NK-92 treated with Interleukin-12 subunit alpha and Interleukin-12 subunit beta, amount 100 ng/mL, for 24 hours (cell line): ENCODE results near the gene IKZF4.
"Not testable (repeated sequence)": the region's sequence is repeated elsewhere in the genome, so short reads cannot be mapped to it uniquely, and the experiment has no call there.

Experiments used
- DNase-seq: peaks from one replicate; lab custom pipeline; 2025; lab: John Stamatoyannopoulos, UW

The IKZF4 gene

DNA sequence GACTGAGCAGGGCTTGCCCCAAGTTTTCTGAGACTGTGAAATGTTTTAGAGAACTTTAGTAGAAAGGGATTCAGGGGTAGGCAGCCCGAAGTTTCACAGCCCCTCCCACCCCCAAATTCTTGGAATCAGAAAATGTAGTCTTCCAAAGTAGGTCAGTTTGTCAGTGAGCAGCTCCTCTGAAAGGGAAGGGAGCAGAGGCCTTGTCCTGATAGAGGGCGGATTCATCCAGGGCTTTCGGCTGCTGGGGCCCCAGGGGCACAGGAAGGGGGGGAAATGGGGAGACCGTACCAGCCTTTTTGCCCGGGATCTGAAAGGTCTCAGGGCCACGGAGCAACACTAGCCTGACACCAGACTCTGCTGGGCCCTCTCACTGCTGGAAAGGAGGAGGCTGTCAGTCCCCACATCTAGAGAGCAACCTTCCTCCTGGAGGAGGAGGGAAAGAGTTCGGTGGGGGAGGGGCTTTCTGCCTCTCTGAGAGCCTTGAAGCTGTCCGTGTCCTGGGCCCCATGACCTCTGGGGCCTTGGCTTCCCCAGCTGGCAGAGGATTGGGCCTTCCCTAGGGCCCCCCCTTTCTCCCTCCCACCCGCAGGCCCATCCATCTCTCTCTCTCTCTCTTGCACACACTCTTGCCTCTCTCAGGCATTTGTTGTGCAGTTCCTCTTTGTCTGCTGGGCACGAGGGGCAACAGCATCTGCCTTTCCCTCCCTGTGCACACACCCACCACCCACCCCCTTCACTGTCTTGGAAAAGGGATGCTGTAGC, at the start of gene IKZF4:
TSS of gene IKZF4 (plus strand) at position 621 of the 762 bp plus-strand sequence. CDS start 451 bp downstream, outside the sequence.
- no peak for DNase-seq

DNA sequence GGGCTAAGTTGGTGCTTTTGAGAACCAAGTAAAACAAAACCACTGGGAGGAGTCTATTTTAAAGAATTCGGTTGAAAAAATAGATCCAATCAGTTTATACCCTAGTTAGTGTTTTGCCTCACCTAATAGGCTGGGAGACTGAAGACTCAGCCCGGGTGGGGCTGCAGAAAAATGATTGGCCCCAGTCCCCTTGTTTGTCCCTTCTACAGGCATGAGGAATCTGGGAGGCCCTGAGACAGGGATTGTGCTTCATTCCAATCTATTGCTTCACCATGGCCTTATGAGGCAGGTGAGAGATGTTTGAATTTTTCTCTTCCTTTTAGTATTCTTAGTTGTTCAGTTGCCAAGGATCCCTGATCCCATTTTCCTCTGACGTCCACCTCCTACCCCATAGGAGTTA, 48.8 kb upstream of the IKZF4 start:
- DNase-seq: no peak

DNA sequence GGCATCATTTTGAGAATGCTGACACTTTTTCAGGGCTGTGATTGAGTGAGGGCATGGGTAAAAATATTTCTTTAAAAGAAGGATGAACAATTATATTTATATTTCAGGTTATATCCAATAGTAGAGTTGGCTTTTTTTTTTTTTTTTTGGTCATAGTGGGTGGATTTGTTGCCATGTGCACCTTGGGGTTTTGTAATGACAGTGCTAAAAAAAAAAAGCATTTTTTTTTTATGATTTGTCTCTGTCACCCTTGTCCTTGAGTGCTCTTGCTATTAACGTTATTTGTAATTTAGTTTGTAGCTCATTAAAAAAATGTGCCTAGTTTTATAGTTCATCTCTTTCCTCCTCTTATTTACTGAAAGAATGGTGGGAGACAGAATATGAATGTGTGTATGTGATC, 48.4 kb upstream of the IKZF4 start:
- no peak for DNase-seq

DNA sequence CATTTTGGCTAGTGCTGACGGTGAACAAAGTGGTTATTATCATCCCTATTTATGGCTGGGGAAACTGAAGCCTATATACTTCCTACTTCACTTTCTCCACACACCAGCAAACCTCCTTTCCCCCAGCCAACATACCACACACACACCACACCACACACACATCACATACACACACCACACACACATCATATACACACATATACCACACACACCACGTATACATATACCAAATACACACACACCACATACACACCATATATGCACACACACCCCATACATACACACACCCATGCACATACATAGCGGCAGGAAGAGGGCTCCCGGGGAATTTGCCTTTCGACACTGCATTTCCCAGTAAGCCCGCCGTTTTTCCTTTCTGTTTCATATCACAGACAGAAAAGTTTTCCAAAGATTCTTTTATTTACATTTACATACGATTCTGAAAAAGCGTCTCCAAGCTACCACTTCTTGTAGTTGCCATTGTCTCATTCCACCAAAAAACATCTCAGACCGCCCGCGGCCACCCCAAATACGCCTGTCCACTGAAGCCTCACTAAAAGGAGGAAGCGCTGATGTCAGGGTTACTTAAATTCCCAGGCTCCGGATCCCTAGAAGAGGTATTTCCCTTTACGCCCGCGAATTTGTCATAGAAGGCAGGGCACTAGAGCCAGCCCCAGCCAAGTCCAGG, 47.8 kb upstream of the IKZF4 start:
- DNase-seq: no peak

DNA sequence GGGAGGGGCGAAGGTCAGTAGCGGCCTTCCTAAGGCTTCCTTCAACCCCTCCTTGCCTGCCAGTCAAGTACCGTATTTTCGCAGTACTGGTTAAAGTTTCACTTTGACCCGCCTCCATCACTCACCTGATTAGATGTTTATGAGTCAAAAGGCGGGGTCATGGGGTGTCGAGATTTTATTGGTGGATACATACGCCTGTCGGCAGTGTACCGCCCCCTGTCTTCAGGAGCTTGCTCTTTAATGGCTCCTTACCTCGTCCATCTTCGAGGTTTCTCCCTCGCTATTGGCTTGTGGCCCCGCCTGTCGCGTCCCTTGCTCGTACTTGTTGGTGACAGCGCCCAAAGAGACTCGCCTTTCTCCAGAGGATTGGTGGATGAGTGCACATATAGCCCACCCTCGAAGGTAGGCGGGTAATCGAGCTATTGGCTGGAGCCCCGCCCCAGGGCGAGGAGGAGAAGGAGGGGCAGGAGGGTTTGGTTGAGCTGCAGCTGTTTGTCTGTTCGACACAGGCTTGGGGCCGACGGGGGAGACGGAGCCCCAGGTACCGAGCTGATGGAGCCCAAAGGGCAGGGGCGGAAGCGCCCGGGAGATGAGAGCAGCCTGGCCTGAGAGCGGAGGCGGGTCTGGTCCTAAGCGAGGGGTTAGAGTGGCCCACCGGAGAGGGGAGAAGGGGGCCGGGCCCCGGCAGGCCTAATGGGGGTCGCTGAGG, 47.1 kb upstream of the IKZF4 start, which contains the start of gene RAB5B:
TSS of gene RAB5B (plus strand) at position 480 of the 709 bp plus-strand sequence. CDS start 12,883 bp downstream, outside the sequence.
- DNase-seq: peak; percentile 97

DNA sequence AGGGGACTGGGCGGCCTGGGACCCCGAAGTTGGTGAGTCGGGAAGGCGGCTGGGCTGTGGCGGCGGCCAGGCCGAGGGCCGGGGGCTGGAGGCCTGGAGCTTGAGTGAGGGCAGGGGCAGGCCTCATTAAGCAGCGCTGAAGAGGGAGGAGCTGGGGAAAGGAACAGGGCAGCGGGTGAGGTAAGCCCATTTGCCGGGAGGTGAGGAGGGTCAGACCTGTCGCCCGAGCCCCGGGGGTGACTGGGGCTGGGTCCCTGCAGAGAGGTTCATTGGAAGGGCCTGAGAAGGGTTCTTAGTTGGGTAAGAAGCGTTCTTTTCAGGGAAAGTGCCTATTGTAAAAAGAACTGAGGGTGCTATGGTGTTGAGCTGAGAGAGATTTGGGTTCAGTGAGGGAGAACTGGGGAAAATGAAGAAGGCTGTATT, 46.5 kb upstream of the IKZF4 start:
- DNase-seq: no peak

DNA sequence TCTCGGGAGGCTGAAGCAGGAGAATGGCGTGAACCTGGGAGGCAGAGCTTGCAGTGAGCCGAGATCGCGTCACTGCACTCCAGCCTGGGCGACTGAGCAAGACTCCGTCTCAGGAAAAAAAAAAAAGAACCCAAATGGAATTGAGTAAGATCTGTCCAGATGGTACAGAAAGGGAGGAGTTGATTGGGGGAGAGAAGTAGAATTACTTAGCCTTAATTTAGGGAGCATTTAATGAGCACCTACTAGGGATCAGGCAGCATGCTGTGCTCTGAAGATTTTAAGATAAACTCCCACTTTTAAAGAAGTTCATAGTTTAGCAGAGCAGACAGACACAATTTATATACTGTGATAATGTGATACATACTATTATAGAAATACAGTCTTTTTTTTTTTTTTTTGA, 42.5 kb upstream of the IKZF4 start:
- no peak for DNase-seq

DNA sequence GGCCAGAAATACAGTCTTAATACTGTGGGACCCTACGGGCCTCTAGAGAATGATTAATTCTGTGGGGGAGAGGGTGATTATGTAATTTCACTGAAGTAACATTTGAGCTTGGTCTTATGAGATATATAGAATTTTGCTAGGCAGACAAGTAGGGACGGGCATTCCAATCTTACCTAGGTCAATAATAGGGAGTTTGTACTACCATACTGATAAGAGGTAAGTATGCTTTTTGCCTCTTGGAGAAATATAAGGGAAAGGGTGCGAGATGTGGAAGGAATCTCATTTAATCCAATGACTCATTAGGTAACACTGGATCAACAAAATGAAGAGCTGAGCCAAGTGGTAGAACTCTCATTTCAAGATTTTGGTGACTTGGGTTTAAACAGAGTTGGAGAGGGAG, 41.8 kb upstream of the IKZF4 start:
- DNase-seq: no peak

DNA sequence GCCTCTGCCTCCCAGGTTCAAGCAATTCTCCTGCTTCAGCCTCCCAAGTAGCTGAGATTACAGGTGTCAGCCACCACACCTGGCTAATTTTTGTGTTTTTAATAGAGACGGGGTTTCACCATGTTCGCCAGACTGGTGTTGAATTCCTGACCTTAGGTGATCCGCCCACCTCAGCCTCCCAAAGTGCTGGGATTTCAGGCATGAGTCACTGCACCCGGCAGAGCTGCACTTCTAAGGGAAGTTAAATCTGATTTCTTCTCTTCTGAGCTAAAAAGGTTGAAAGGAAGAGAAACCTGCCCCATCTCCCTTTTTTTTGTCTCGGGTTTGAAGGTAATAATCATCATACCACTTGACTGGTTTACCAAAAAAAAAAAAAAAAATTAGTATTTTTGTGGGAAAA, 39.0 kb upstream of the IKZF4 start:
- DNase-seq: not testable (repeated sequence)

DNA sequence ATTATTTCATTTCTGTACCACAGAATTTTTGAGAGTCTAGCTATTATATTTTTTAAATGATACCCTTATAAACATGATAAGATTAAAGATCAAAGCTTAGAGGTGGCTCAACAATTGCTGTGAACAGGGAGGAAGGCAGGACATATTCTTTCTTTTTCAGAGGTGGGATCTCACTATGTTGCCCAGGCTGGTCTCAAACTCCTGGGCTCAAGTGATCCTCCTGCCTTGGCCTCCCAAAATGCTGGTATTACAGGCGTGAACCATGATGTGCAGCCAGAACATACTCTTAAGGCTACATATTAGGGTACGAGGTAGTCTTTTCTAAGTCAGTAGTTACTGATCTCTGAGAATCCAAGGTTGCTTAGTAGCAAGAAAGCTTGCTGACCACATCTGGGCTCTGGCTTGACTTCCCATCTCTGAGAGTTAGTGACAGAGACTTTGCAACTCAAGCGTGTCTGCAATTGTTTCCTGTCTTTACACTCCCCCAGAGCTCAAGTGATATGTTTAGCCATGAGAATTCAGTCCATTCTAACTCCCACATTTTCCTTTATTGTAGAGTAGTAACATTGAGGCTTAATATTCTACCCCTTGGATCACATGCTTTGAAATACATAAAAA, 38.4 kb upstream of the IKZF4 start:
- no peak for DNase-seq

DNA sequence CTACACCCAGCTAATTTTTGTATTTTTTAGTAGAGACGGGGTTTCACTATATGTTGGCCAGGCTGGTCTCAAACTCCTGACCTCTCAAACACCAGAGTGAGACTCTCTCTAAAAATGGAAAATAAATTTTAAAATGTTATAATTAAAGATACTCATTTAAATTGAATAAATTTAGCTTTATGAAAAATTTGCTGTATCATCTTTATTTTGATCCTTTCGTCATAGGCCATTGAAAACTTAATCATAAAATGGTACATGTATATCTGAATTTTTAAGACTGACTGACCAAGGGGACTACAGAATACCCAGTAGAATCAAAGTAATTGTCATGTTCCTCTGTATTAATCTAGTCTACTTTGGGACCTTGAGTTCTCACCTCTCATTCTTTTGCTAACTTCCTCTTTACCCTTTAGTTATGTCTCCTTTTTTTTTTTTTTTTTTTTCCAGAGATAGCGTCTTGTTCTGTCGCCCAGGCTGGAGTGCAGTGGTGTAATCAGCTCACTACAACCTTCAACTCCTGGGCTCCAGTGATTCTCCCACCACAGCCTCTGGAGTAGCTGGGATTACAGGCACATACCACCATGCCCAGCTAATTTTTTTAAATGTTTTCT, 37.5 kb upstream of the IKZF4 start:
- DNase-seq: no peak

DNA sequence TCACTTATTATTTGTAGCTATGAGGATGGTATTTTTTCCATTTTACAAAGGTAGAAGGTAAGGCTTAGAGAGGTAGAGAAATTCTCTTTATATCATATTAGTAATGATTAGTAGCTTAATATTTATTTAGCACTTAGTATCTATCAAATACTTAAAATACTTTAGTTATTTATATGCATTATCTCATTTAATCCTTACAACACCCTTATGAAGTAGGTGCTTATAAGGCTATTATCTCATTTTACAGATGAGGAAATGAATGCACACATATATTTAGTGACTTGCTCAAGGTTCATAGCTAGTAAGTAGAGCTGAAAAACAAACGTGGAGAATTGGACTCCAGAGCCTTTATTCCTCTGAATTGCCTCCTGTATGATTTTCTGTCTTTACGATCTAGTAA, 36.0 kb upstream of the IKZF4 start:
- no peak for DNase-seq

DNA sequence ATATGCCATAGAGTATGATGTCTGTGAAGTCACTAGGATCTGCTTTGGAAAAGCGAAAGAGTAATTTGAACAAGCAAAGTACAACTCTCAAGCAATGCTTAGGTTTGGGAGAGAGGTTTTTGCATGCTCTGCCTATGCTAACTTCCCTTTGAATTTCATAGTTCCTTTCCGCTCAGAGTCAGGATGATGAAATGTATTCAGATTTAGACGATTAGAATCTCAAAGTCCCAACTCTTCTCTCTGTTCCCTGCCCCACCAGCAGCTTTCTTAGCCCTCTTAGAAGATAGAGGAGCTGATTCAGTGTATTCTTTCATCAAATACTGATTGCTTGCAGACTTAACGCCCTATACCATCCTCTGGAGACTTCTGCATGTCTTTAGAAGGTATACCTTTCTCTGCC, 35.5 kb upstream of the IKZF4 start:
- DNase-seq: no peak

DNA sequence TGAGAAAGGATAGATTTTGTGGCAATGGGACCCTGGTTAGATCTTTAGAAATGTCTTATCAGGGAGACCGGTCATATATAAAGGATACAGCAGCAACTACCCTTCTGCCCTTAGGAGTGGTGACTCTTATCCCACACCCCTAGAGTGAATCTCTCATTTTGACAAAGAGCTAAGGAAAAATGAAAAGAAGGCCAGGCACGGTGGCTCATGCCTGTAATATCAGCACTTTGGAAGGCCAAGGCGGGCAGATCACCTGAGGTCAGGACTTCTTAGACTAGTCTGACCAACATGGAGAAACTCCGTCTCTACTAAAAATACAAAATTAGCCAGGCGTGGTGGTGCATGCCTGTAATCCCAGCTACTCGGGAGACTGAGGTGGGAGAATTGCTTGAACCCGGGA, 34.9 kb upstream of the IKZF4 start:
- DNase-seq: not testable (repeated sequence)

DNA sequence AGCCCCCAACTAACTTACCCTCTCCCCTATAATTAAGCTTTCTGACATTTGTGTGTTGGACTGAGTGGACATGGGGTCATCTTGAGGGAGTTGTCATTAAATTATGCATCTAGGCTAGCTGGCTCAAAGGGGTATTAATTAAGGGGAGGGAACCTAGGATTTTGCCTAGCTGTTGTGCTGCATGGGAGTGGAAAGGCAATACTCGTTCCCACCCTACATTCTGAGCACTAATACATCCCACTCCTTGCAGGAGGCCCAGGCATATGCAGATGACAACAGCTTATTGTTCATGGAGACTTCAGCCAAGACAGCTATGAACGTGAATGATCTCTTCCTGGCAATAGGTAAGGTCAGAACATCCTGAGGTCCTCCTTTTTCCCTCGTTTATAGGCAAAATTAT, 29.7 kb upstream of the IKZF4 start:
- DNase-seq: no peak

DNA sequence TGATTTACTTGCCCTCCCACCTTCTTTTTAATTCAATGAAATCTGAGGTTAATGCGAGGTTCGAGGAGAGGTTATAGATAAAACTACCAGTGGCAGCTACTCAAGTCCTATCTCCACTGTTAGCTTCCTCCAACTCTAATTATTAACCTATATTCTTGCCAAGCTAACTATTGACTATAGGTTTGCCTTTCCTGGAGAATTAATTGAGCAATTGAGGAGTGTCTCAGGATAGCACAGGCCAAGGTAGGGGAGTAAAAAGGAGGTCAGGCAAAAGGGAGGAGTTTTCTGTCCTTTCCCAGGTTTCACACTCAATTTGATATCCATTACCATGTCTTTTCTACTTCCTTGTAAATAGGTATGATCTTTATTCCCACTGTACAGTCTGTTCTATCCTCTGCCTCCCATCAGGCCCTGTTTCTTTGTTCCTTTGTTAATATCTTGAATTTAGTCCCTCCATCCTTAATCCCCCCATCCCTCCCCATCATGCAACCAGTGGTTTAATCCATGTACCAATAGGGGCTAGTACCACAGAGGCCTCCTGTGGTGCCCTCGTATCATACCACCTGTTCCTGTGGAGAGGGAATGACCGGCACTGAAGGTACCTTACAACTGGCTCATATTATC, 27.5 kb upstream of the IKZF4 start:
- no peak for DNase-seq

DNA sequence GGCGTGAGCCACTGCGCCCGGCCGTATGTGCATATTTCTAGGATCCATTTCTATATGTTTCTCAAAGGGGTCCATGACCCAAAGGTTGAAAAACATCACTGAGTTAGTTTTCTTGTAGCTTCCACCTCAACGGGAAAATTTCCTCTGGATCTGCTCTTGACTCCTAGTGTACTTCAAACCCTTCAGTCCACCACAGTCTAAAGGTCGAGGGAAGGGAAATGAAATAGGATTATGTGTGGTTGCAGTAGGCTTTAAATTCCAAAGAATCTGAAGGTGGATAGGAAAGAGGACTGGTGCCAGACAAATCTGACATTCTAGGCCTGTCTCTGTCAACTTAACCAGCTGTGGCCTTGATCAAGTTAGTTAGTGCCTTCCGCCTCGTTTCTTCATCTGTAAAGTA, 25.5 kb upstream of the IKZF4 start:
- no peak for DNase-seq

DNA sequence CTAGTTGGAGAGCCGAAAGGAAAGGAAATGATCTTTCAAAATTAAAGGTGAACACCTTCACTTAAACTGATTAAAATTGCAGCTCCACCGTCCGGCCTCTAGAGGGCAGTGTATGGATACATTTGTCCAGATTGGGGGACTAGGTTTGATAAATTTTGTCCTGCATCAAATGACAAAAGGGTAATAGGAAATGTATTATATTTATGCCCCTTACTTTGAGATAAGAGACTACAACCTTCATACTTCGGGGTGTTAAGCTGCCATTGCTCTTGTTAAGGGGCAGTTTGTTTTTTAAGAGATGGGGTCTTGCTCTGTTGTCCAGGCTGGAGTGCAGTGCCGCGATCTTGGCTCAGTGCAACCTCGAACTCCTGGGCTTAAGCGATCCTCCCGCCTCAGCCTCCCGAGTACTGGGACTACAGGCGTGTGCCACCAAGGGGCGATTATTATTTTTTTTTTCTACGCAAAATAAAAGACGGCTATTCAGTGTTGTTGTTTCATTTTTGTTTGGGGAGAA, 24.6 kb upstream of the IKZF4 start:
- peak; percentile 12 for DNase-seq

DNA sequence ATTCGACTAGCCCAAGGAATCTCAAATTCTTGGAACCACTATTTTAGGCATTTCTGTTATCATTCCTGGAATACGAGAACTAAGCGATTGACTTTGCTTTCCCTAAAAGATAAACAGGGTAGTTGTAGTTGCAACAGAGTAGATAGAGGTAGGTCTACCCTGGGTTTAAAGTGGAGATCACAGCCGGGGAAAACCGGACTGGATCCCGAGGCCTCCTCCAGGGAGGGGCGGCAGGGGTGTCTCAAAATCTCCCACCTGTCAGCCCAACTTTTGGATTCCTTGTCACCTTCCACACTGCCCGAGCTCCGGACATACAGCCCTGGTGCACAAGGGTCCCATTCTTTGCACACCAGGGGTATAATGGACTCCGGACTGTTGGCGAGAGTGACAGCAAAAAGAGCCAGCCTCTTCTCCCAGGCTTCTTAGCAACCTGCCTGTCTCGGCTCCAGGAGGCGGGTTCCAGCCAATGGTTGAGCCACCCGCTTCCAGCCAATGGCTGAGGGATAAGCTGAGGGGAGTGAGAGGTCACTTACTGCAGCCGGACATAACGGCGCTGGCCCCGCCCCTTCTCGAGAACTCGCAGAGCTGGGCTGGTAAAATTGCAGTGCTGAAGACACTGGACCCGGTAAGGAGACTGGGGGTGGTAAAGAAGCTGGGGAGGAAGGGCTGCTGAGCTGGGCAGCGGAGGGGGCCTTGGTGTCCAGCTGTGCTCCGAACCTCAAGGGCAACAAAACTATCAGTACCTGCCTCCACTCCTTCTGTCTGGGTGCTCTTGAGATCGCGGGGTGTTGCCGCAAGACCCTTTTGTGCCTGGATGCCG, 23.9 kb upstream of the IKZF4 start, which contains the start of gene SUOX:
TSS of gene SUOX (plus strand) at position 562 of the 820 bp plus-strand sequence. CDS start 4,946 bp downstream, outside the sequence.
- no peak for DNase-seq

DNA sequence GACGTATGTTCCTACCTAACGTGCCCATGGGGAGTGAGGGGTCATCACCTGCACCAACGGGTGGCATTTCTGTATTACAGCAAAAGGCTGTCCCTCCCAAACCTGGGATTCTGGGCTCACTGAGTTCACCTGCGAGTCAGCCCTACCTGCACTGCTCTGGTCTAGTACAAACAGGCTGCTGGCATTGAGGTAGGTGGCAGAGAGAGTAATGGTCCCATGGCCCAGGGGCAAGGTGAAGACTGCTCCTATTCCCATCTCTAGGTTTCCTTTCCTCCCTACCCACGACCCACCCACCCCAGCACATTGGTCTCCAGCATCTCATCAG, 23.3 kb upstream of the IKZF4 start:
- no peak for DNase-seq
